HEK293 (cell line): Measurements from ENCODE around the gene APC2.

Source experiments
- CTCF ChIA-PET: fragments of 350-600 bp; formaldehyde crosslinking; extraction: SDS; loops from one replicate; lab custom pipeline; 2021; ENCODE audit warnings: antibody characterized with exemption; lab: Yijun Ruan, JAX
- POLR2A ChIA-PET: fragments of 300-600 bp; formaldehyde crosslinking; extraction: SDS; loops from one replicate; lab custom pipeline; 2020; ENCODE audit warnings: antibody characterized with exemption, inconsistent platforms; lab: Yijun Ruan, JAX
- H3K27ac ChIP-seq: fragments of 200-500 bp; sonication (Bioruptor generic); 2 replicates; pipeline ENCODE4 v1.5.1; 2014; ENCODE audit warnings: low read depth, low read length, control low read depth, inconsistent platforms; ENCODE audit errors: extremely low read depth
- H3K36me3 ChIP-seq, 2 experiments: fragments of 200-500 bp in 1 of 2; sonication (Bioruptor generic) in 1 of 2; 1 replicate in 1 of 2; 2 replicates in 1 of 2; pipeline ENCODE4 v1.5.1; 2014 to 2017; ENCODE audit warnings: inconsistent platforms in 2 of 2, low read length in 2 of 2; ENCODE audit not compliant: control insufficient read depth in 2 of 2, insufficient read depth in 1 of 2
- H3K4me1 ChIP-seq: fragments of 200-500 bp; sonication (Bioruptor generic); 2 replicates; pipeline ENCODE4 v1.5.1; 2014; ENCODE audit warnings: mild to moderate bottlenecking, low read length, inconsistent platforms; ENCODE audit not compliant: control insufficient read depth, insufficient read depth
- H3K4me3 ChIP-seq: 2 replicates; pipeline ENCODE4 v1.5.1; 2011; ENCODE audit warnings: low read depth, mild to moderate bottlenecking, control low read depth, low read length, moderate library complexity
- H3K9me3 ChIP-seq: fragments of 200-500 bp; sonication (Bioruptor generic); 2 replicates; pipeline ENCODE4 v1.5.1; 2014; ENCODE audit warnings: low read depth, low read length, inconsistent platforms; ENCODE audit not compliant: control insufficient read depth, insufficient read depth
- ELK4 ChIP-seq: IDR thresholded peaks from 2 replicates; pipeline ENCODE4 v1.6.1; 2011; ENCODE audit warnings: mild to moderate bottlenecking, low read depth, low read length, borderline replicate concordance
- KLF7 ChIP-seq: fragments of 450-650 bp; formaldehyde crosslinking; IDR thresholded peaks from 2 replicates; pipeline ENCODE4 v1.5.1; 2016; ENCODE audit warnings: missing biosample characterization, missing genetic modification characterization, borderline replicate concordance
- OSR2 ChIP-seq: fragments of 450-650 bp; formaldehyde crosslinking; IDR thresholded peaks from 2 replicates; pipeline ENCODE4 v1.5.1; 2016; ENCODE audit warnings: missing biosample characterization, missing genetic modification characterization
- PRDM6 ChIP-seq: fragments of 450-650 bp; formaldehyde crosslinking; IDR thresholded peaks from 2 replicates; pipeline ENCODE4 v1.5.1; 2017; ENCODE audit warnings: missing biosample characterization, missing genetic modification characterization
- SETDB1 ChIP-seq: IDR thresholded peaks from one replicate; pipeline ENCODE4 v1.6.1; 2017; ENCODE audit warnings: mild to moderate bottlenecking, low read length, moderate library complexity, mixed read lengths; ENCODE audit not compliant: insufficient read length
- ZBTB20 ChIP-seq: fragments of 450-650 bp; formaldehyde crosslinking; IDR thresholded peaks from 2 replicates; pipeline ENCODE4 v1.5.1; 2016; ENCODE audit warnings: missing biosample characterization, missing genetic modification characterization
- ZBTB26 ChIP-seq: fragments of 450-650 bp; formaldehyde crosslinking; optimal IDR thresholded peaks from 2 replicates; pipeline ENCODE3; 2016; ENCODE audit warnings: missing biosample characterization, mild to moderate bottlenecking, missing genetic modification characterization
- ZNF18 ChIP-seq: fragments of 450-650 bp; formaldehyde crosslinking; IDR thresholded peaks from 2 replicates; pipeline ENCODE4 v1.5.1; 2016; ENCODE audit warnings: missing biosample characterization, missing genetic modification characterization
- ZNF19 ChIP-seq: fragments of 450-650 bp; formaldehyde crosslinking; IDR thresholded peaks from 2 replicates; pipeline ENCODE4; 2016; ENCODE audit warnings: missing biosample characterization, missing genetic modification characterization, low read depth
- ZNF23 ChIP-seq: fragments of 450-650 bp; formaldehyde crosslinking; IDR thresholded peaks from 2 replicates; pipeline ENCODE4 v1.5.1; 2016; ENCODE audit warnings: missing biosample characterization, missing genetic modification characterization, borderline replicate concordance
- ZNF24 ChIP-seq: fragments of 450-650 bp; formaldehyde crosslinking; IDR thresholded peaks from 2 replicates; pipeline ENCODE4 v1.5.1; 2016; ENCODE audit warnings: missing biosample characterization, missing genetic modification characterization
- ZNF302 ChIP-seq: fragments of 450-650 bp; formaldehyde crosslinking; IDR thresholded peaks from 2 replicates; pipeline ENCODE4 v1.5.1; 2016; ENCODE audit warnings: missing biosample characterization, missing genetic modification characterization, low read depth
- ZNF335 ChIP-seq: fragments of 450-650 bp; formaldehyde crosslinking; conservative IDR thresholded peaks from 2 replicates; pipeline ENCODE4 v1.5.1; 2016; ENCODE audit warnings: missing biosample characterization, missing genetic modification characterization
- ZNF37A ChIP-seq: fragments of 450-650 bp; IDR thresholded peaks from 2 replicates; pipeline ENCODE4 v1.5.1; 2018; ENCODE audit warnings: missing biosample characterization, missing genetic modification characterization
- ZNF548 ChIP-seq: fragments of 450-650 bp; formaldehyde crosslinking; IDR thresholded peaks from 2 replicates; pipeline ENCODE4 v1.5.1; 2016; ENCODE audit warnings: missing biosample characterization, missing genetic modification characterization
- ZNF555 ChIP-seq: fragments of 450-650 bp; formaldehyde crosslinking; conservative IDR thresholded peaks from 2 replicates; pipeline ENCODE4 v1.5.1; 2017; ENCODE audit warnings: missing biosample characterization, mild to moderate bottlenecking, missing genetic modification characterization, inconsistent platforms
- ZNF600 ChIP-seq: fragments of 450-650 bp; formaldehyde crosslinking; IDR thresholded peaks from 2 replicates; pipeline ENCODE4 v1.5.1; 2016; ENCODE audit warnings: missing biosample characterization, missing genetic modification characterization
- ZNF610 ChIP-seq: fragments of 450-650 bp; formaldehyde crosslinking; IDR thresholded peaks from 2 replicates; pipeline ENCODE4 v1.5.1; 2016; ENCODE audit warnings: missing biosample characterization, missing genetic modification characterization, borderline replicate concordance
- ZNF660 ChIP-seq: fragments of 450-650 bp; IDR thresholded peaks from 2 replicates; pipeline ENCODE4 v1.5.1; 2018; ENCODE audit warnings: missing biosample characterization, mild to moderate bottlenecking, missing genetic modification characterization
- ZSCAN23 ChIP-seq: fragments of 450-650 bp; formaldehyde crosslinking; IDR thresholded peaks from 2 replicates; pipeline ENCODE4 v1.5.1; 2016; ENCODE audit warnings: missing biosample characterization, missing genetic modification characterization

APC2 gene

GRCh38 chr19:1495799-1496713 lies 46.1 kb downstream of the APC2 start (continued):
- no peak for TF ChIP-seq ZNF600 (tag by site-specific recombination)
- TF ChIP-seq ZNF302 (tag by site-specific recombination), result no peak
- no peak for TF ChIP-seq PRDM6
- TF ChIP-seq ZNF335 (tag by site-specific recombination), result no peak
- no peak for TF ChIP-seq OSR2 (tag by site-specific recombination)
- TF ChIP-seq KLF7 (tag by site-specific recombination), result no peak
- TF ChIP-seq ZNF18 (tag by site-specific recombination), result no peak
- TF ChIP-seq ZNF37A (tag by site-specific recombination), result no peak
- no peak for TF ChIP-seq ELK4
- TF ChIP-seq ZNF555, result no peak
- no peak for TF ChIP-seq ZBTB20 (tag by site-specific recombination)
- no peak for TF ChIP-seq ZNF610 (tag by site-specific recombination)

GRCh38 chr19:1496714-1497577 lies 47.0 kb downstream of the APC2 start:
- H3K4me1 ChIP-seq, result no peaks in the 10 kb centered on the region; the same call in 1 of the 2 replicates
- no peak overlapping the region for H3K4me3 ChIP-seq
- ChIA-PET CTCF (no interaction called here), POLR2A (no interaction called here)
- TF ChIP-seq ZBTB26, result peak; percentile 19
- no peak for TF ChIP-seq ZNF24
- TF ChIP-seq ZSCAN23 (tag by site-specific recombination), result no peak
- no peak for TF ChIP-seq ZNF548 (tag by site-specific recombination)
- no peak for TF ChIP-seq ZNF660 (tag by site-specific recombination)
- no peak for TF ChIP-seq ZNF23 (tag by site-specific recombination)
- no peak for TF ChIP-seq SETDB1
- TF ChIP-seq ZNF18 (tag by site-specific recombination), result 0 out of 2 replicates have a peak, but pooled peaks have one; percentile 26
- TF ChIP-seq ZNF19, result no peak
- no peak overlapping the region for H3K27ac ChIP-seq
- H3K9me3 ChIP-seq, result no peaks in the 10 kb centered on the region
- H3K36me3 ChIP-seq, result no peaks in the 10 kb centered on the region
